NCI-H446 (cell line): ENCODE data around the gene UBE2D3.
"Not testable (repeated sequence)": the region's sequence is repeated elsewhere in the genome, so short reads cannot be mapped to it uniquely, and the experiment has no call there.

Experiments used
- DNase-seq, 2 experiments: peaks; one replicate each; lab custom pipeline; 2025; lab: John Stamatoyannopoulos, UW

Gene UBE2D3

GRCh38 chr4:102826890-102827673, at the start of gene UBE2D3:
Gene UBE2D3, minus strand, starts transcription at chr4:102827551. Its CDS starts 1,043 bp downstream, at chr4:102826508.
- peak; percentile 85 to 93 for DNase-seq

- DNase-seq, result no peak
These were observed 44.4 kb upstream of the UBE2D3 start for GRCh38 chr4:102871772-102872171.

DNA sequence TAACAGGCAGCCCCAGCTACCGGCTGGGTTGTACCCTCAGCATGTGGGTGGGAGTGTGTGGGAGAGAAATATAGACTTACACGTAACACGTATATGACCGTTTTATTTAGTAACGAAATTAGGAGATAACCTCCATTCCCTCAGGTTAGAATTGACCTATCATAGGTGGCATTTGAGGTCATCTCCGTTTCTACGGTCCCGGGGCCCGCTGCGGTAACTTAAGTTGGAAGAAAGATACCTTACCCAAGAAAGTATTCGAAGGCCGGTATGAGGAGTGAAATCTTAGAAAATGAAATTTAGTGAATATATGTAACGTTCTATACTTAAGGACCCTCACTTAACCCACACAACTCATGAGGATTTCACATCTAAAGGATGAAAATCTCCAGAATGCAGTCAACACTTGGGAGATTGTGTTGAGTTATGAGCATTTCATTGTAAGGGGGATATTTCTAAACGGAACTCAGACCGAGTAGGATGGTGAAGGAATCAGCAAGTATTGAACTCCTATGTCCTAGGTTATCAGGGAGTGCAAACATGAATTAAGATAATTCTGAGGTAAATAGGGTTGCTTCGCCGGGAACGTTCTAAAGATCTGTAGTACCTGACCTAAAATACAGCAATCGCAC, 42.3 kb upstream of the UBE2D3 start:
- no peak for DNase-seq

DNA sequence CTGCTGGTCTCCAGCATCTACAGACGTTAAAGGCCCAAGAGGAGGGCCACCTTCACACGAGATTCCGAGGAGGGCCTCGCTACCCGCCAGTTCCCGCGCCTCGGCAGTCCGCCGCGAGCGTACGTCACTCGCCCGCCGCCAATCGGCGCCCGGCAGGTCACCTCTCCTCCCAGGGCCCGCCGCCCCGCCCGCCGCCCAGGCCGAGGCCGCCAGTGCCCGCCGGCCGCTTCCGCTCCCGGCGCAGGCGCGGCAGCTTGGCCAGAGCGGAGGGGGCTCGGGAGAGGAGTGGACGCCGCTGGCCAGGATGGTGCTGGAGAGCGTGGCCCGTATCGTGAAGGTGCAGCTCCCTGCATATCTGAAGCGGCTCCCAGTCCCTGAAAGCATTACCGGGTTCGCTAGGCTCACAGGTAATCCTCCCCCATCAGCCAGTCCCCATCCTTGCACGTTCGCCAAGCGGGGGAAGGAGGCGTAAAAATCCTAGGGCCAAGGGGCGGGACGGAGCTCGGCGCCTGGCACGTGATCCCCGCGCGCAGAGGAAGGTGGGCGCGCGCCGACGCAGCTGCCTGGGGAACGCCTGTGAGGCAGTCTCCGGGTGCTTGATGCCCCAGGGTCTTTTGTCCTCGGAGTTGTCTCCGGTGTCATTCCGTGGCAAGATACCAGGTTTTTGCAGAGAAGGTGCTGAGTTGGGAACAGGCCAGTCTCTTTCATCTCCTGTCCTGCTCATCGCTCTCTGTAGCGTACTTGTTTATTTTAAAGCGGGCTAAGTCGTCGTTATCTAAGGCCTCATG, 41.6 kb upstream of the UBE2D3 start, which contains the start of gene CISD2:
CISD2 (plus strand) TSS at position 212 of the 788 bp plus-strand sequence; CDS start at position 305, 93 bp downstream.
- DNase-seq, result peak; percentile 86 to 91

GRCh38 chr4:102868153-102868780, 40.9 kb upstream of the UBE2D3 start:
- DNase-seq, result no peak

GRCh38 chr4:102867278-102868152, 40.2 kb upstream of the UBE2D3 start:
- no peak for DNase-seq

- DNase-seq, result not testable (repeated sequence)
These were observed 38.0 kb upstream of the UBE2D3 start for GRCh38 chr4:102865327-102865726.

DNA sequence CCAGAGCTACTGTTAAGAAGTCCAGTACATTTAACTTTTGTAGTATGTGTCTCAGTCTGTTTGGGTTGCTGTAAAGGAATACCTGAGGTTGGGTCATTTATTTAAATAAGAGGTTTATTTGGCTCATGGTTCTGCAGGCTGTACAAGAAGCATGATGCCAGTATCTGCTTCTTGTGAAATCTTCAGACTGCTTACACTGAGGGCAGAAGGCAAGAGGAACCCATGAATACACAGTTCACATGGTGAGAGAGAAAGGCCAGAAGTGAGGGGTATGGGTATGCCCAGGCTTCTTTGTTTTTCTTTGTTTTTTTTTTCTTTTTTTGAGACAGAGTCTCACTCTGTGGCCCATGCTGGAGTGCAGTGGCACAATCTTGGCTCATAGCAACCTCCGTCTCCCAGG, 35.4 kb upstream of the UBE2D3 start:
- DNase-seq, result no peak

GRCh38 chr4:102862016-102862415, 34.7 kb upstream of the UBE2D3 start:
- no peak for DNase-seq

GRCh38 chr4:102860611-102861324, 33.4 kb upstream of the UBE2D3 start:
- no peak for DNase-seq

DNA sequence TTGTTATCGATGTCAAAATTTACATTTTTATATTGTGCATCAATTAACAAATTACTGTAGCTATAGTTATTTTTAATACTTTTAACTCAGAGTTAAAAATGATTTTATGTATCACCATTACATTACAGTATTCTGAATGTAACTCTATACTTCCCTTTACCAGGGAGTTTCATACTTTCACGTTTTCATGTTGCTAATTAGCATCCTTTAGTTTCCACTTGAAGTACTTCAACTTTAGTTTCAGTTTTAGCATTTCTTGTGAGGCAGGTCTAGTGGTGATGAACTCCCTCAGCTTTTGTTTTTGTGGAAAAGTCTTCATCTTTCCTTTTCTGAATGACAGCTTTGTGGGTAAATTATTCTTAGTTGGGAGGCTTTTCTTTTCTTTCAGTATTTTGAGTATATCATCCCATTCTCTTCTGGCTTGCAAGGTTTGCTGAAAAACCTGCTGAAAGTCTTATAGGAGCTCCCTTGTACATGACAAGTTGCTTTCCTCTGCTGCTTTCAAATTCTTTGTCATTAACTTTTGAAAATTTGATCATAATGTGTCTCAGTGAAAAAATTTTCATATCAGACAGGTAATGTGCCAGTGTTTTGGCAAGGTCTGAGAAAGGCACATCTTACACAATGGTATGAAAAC, 31.6 kb upstream of the UBE2D3 start:
- DNase-seq, result no peak

DNA sequence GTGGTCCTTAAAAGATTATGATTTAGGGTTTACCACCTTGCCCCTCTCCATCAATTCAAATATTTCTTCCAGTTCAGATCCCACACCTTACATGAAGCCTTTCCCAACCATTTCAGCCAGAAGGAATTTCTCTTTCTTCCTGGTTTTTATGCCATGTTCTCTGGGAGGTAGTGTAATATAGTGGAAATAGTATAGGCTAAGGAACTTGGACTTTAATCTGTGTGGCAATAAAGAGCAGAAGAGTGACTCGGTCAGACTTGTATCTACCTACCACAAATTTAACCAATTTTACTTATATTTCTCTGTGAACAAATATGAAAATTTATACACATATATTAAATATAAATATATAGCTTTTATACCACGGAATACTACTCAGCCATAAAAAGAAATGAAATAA, 23.0 kb upstream of the UBE2D3 start:
- no peak for DNase-seq

DNA sequence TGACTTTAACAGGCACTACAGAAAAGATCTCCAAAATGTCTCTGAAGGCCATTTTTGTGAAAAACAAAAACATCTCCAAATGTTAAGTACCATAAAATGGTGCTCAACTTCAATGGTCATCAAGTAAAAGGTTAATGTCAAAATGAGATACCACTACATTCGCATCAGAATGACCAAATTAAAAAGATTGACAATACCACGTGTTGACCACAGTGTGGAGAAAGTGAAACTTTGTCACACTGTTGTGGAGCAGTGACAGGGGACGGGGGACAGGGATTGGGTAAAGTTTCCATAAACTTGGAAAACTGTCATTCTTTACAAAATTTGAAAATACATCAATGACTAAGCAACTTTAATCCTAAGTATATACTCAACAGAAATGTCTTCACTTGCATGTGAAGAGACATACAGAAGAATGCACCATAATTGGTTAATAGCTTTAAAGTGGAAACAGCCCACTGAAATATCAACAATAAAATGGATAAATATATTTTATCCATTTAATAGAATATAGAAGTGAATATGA, 22.3 kb upstream of the UBE2D3 start:
- DNase-seq, result no peak

DNA sequence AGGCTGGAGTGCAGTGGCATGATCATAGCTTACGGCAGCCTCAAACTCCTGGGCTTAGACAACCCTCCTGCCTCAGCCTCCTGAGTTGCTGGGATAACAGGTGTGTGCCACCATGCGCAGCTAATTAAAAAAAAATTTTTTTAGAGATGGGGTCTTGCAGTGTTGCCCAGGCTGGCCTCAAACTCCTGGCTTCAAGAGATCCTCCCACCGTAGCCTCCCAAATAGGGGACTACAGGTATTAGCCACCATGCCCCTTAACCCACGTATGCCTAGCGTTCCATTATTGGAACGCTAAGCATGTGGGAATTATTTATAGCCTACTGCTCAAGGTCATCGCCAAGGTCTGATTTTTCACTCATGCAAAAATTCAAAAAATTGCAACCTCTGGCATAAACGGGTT, 20.3 kb upstream of the UBE2D3 start:
- no peak for DNase-seq

- DNase-seq, result no peak
These were observed 16.6 kb upstream of the UBE2D3 start for GRCh38 chr4:102843938-102844337.

- DNase-seq, result no peak
These were observed 15.9 kb upstream of the UBE2D3 start for GRCh38 chr4:102843273-102843672.

- no peak for DNase-seq
These were observed 15.0 kb upstream of the UBE2D3 start for GRCh38 chr4:102842367-102842766.

GRCh38 chr4:102836596-102836995, 9.2 kb upstream of the UBE2D3 start:
- DNase-seq, result no peak

DNA sequence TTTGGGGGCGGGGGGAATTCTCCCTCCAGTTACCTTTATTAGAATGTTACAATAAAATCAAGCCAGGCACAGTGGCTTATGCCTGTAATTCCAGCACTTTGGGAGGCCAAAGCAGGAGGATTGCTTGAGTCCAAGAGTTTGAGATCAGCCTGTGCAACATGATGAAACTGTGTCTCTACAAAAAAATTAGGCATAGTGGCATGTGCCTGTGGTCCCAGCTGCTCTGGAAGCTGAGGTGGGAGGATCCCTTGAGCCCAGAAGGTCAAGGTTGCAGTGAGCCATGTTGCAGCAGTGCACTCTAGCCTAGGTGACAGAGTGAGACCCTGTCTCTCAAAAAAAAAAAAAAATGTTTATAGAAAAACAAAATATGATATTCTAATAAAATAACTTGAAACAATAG, 5.3 kb upstream of the UBE2D3 start:
- no peak for DNase-seq

DNA sequence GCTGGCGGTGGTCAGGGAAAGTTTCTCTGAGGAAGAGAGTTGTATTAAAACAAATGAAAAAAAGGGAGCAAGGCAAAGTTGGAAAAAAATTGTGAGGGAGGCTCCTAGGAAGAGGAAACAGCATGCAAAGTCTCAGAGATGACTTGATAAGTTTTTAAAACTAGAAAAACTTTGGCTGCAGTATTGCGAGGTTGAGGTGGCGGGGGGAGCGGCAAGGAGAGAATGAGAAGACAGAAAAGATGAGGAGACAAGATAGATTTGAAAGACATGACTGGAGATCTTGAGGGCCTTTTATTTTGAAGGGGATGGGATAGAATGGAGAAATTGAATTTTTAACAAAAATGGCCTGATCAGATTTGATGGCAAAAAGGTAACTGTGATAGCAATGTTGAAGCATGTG, 4.8 kb upstream of the UBE2D3 start:
- no peak for DNase-seq
